Central memory CD8-positive, alpha-beta T cell (primary cell): ENCODE results near the gene NUMA1.

ENCODE experiments used
- ATAC-seq: fragments of 150-1000 bp; cut with Tn5 transposase; replicated peaks from 2 replicates; pipeline ENCODE4 v1.10.0; 2022; ENCODE audit warnings: mild to moderate bottlenecking, moderate FRiP score, moderate number of reproducible peaks; ENCODE audit not compliant: poor library complexity, severe bottlenecking; ENCODE audit errors: extremely low read depth
- DNase-seq, 2 donors: peaks; one replicate each; pipeline ENCODE4 v3.0.0; 2021; ENCODE audit warnings: low spot score in 2 of 2
- H3K27ac Mint-ChIP-seq: one replicate; pipeline ENCODE4 v1.8.0; 2022; ENCODE audit warnings: low read depth, mild to moderate bottlenecking, moderate library complexity, mixed read lengths
- H3K27me3 Mint-ChIP-seq: one replicate; pipeline ENCODE4 v1.8.0; 2022; ENCODE audit warnings: mixed read lengths
- H3K36me3 Mint-ChIP-seq: one replicate; pipeline ENCODE4 v1.8.0; 2022; ENCODE audit warnings: mild to moderate bottlenecking, moderate library complexity, mixed read lengths; ENCODE audit not compliant: insufficient read depth
- H3K4me1 Mint-ChIP-seq: one replicate; pipeline ENCODE4 v1.8.0; 2022; ENCODE audit warnings: mixed read lengths
- H3K4me3 Mint-ChIP-seq: one replicate; pipeline ENCODE4 v1.8.0; 2022; ENCODE audit warnings: mild to moderate bottlenecking, moderate library complexity, mixed read lengths
- H3K9me3 Mint-ChIP-seq: one replicate; pipeline ENCODE4 v1.8.0; 2022; ENCODE audit warnings: mixed read lengths

Gene NUMA1, protein sequence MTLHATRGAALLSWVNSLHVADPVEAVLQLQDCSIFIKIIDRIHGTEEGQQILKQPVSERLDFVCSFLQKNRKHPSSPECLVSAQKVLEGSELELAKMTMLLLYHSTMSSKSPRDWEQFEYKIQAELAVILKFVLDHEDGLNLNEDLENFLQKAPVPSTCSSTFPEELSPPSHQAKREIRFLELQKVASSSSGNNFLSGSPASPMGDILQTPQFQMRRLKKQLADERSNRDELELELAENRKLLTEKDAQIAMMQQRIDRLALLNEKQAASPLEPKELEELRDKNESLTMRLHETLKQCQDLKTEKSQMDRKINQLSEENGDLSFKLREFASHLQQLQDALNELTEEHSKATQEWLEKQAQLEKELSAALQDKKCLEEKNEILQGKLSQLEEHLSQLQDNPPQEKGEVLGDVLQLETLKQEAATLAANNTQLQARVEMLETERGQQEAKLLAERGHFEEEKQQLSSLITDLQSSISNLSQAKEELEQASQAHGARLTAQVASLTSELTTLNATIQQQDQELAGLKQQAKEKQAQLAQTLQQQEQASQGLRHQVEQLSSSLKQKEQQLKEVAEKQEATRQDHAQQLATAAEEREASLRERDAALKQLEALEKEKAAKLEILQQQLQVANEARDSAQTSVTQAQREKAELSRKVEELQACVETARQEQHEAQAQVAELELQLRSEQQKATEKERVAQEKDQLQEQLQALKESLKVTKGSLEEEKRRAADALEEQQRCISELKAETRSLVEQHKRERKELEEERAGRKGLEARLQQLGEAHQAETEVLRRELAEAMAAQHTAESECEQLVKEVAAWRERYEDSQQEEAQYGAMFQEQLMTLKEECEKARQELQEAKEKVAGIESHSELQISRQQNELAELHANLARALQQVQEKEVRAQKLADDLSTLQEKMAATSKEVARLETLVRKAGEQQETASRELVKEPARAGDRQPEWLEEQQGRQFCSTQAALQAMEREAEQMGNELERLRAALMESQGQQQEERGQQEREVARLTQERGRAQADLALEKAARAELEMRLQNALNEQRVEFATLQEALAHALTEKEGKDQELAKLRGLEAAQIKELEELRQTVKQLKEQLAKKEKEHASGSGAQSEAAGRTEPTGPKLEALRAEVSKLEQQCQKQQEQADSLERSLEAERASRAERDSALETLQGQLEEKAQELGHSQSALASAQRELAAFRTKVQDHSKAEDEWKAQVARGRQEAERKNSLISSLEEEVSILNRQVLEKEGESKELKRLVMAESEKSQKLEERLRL (N-terminal part only)

DNA sequence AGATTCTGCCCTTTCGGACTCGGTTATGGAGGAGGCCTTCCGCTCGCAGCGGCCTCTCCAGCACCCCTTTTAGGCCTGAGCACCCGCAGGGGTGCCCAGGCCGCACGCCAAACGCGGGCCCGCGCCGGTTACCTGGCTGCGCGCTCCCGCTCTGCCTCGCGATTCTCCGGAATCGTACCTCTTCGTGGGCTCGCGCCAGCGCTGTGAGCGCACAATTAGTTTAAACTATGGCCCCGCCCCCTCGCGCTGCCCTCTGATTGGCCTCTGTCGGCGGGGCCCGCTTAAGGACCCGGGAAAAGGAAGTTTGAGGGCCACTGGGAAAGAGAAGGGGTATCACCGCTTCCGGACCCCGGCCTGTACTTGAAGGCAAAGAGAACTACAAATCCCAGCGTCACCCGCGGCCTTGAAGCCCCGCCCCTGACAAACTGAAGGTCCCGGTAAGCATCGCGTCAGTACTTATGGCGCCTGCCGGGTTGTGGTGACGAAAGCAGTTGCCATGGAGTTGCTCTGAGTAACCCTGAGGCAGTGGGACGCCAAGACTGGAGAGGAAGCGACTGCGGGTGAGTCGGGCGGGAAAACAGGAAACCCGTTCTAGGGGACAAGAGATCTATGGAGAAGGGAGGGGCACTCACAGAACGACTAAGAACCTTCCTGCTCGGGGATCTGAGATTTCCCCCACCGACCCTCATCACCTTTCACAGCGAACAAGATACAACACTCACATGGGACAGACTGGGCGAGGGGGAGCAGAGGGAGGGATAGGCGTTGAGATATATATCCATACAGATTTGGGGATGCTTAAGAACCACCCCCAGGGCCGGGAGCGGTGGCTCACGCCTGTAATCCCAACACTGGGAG, at the start of gene NUMA1, which contains the start of gene LRRC51:
Gene NUMA1, minus strand, starts transcription at position 217 of the 858 bp plus-strand sequence. CDS start 44,599 bp downstream, outside the sequence.
Gene LRRC51, plus strand, starts transcription at position 525 of the 858 bp plus-strand sequence. CDS start 8,234 bp downstream, outside the sequence.
- H3K36me3 Mint-ChIP-seq, result peaks cover 13% of the 10 kb centered on the region
- no peaks in the 10 kb centered on the region for H3K9me3 Mint-ChIP-seq
- peak; percentile 87 for ATAC-seq
- peak within 1 kb of the TSS; percentile 97 for H3K27ac Mint-ChIP-seq
- H3K4me3 Mint-ChIP-seq, result peak within 1 kb of the TSS; percentile 96
- peaks cover 28% of the 10 kb centered on the region for H3K4me1 Mint-ChIP-seq
- H3K27me3 Mint-ChIP-seq, result no peaks in the 10 kb centered on the region
- peak; percentile 97 to 99 for DNase-seq

DNA sequence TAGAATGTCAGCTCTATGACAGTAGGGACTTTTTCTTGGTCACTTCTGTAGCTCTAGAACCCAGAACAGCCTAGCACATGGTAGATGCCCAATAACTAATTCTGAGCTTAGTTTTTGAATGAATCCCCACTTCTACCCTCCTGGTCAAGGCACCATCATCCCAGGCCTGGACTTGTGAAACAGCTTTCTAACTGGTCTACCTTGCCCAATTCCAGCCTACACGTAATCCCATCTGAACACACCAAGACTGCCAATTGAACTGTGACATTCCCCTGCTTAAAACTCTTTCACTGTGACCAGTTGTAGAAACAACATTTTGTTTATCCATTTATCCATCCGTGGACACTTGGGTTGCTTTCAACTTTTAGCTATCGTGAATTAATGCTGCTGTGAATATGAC, 49.0 kb upstream of the NUMA1 start:
- Mint-ChIP-seq H3K4me3 (no peak overlapping the region), H3K9me3 (peaks cover 11% of the 10 kb centered on the region), H3K4me1 (no peaks in the 10 kb centered on the region), H3K27ac (no peak overlapping the region), H3K27me3 (peaks cover 13% of the 10 kb centered on the region), H3K36me3 (peaks cover 1% of the 10 kb centered on the region)
- DNase-seq (no peak), ATAC-seq (no peak)

DNA sequence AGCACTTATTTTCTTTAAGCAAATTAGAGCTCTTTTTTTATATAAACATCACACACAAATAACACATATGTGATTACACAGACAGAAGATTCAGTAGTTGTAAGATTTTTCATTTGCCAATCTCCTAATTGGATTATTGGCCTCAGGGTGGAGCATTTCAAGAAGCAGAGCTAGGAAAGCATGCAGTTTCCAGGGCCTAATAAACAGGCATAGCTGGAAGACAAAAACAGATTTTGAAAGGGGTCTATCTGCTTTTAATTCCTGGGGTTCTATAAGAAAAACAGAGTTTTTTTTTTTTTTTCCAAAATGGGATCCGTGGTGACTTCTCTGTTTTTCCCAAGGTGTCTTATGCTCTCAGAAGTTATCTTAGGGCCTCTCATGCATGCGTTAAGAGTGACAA, 47.6 kb upstream of the NUMA1 start:
- H3K9me3 Mint-ChIP-seq, result peaks cover 11% of the 10 kb centered on the region
- H3K27me3 Mint-ChIP-seq, result peaks cover 2% of the 10 kb centered on the region
- peaks cover 1% of the 10 kb centered on the region for H3K36me3 Mint-ChIP-seq
- ATAC-seq (no peak), DNase-seq (no peak)
- no peak overlapping the region for H3K27ac Mint-ChIP-seq
- no peak overlapping the region for H3K4me3 Mint-ChIP-seq
- H3K4me1 Mint-ChIP-seq, result no peaks in the 10 kb centered on the region

DNA sequence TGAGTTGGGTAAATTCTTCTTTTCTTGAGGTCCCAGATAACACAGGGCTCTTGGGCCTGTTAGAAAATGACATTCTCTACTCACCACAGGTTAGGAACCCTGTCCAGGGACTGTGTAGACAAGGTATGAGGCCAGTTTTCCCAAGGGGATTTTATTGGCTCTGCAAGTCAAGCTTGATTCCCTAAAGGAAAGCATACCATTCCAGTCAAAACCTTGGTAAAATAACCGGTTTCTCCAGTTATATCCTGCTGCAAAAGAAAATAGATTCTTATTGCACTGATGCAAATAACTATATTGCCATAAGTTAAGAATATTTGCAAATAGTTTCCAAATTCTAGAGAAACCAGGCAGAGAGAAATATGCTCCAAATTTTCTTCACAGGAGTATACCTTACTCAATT, 45.6 kb upstream of the NUMA1 start:
- H3K36me3 Mint-ChIP-seq, result peaks cover 1% of the 10 kb centered on the region
- DNase-seq (no peak), ATAC-seq (no peak)
- H3K4me1 Mint-ChIP-seq, result no peaks in the 10 kb centered on the region
- H3K9me3 Mint-ChIP-seq, result peaks cover 11% of the 10 kb centered on the region
- H3K4me3 Mint-ChIP-seq, result no peak overlapping the region
- peaks cover 6% of the 10 kb centered on the region for H3K27me3 Mint-ChIP-seq
- no peak overlapping the region for H3K27ac Mint-ChIP-seq

DNA sequence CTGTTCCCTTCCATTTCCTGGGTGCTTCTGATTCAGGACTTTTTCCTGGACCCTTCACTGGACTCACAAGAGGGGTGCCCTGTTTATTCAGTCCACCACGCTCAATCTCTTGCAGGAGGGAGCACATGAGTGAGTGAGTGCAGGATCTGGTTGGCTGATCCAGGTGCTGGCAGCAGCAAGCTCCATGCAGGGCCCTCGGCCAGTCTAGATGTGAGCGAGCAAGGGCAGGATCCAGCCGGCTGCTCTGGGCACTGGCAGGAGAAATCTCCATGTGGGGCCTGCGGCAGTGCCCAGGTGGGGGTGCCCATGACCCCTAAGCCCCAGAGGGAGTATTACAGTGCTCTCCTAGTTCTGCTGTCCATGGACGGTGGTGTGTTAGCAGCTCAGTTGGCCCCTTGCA, 43.7 kb upstream of the NUMA1 start:
- H3K4me3 Mint-ChIP-seq, result no peak overlapping the region
- no peak overlapping the region for H3K27ac Mint-ChIP-seq
- H3K36me3 Mint-ChIP-seq, result peaks cover 1% of the 10 kb centered on the region

DNA sequence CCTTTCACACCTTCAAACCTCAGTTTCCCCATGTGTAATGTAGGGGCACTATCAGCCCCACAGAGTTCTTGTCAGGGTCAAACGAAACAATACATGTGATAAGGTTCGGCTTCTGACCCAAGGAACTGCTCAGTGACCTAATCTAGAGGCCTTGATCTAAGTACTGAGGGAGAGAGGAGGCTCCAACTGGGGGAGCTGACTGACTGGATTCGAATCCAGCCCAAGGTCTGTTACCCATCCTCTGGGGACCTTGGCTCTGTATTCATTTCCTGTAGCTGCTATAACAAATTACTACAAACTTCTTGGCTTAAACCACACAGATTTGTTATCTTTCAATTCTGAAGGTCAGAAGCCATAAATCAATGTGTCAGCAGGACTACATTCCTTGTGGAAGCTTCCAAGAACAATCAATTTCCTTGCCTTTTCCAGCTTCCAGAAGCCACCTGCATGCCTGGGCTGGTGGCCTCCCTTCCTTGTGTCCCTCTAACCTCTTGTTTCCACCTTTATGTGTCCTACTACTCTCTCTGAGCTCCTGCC, 42.8 kb upstream of the NUMA1 start:
- no peak overlapping the region for H3K4me3 Mint-ChIP-seq
- H3K27ac Mint-ChIP-seq, result no peak overlapping the region
- no peaks in the 10 kb centered on the region for H3K4me1 Mint-ChIP-seq
- H3K9me3 Mint-ChIP-seq, result no peaks in the 10 kb centered on the region
- ATAC-seq (no peak), DNase-seq (no peak)
- peaks cover 26% of the 10 kb centered on the region for H3K27me3 Mint-ChIP-seq
- H3K36me3 Mint-ChIP-seq, result no peaks in the 10 kb centered on the region

More for the DNA sequence above, 43.7 kb upstream of the NUMA1 start:
- H3K27me3 Mint-ChIP-seq, result peaks cover 17% of the 10 kb centered on the region
- DNase-seq, result no peak
- no peaks in the 10 kb centered on the region for H3K4me1 Mint-ChIP-seq
- H3K9me3 Mint-ChIP-seq, result peaks cover 8% of the 10 kb centered on the region
- ATAC-seq, result no peak

DNA sequence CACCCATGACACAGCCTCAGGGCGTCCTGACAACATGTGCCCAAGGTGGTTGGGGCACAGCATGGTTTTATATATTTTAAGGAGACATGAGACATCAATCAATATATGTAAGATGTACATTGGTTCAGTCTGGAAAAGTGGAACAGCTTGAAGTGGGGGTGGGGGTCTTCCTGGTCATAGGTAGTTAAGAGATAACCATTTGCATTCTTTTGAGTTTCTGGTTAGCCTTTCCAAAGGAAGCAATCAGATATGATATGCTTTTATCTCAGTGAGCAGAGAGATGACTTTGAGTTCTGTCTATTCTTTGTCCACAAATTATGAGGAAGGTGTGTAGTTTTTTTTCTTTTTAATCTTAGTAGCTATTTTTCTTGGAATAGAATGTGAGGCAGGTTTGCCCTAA, 42.3 kb upstream of the NUMA1 start:
- H3K4me1 Mint-ChIP-seq, result no peaks in the 10 kb centered on the region
- no peak overlapping the region for H3K4me3 Mint-ChIP-seq
- H3K36me3 Mint-ChIP-seq, result no peaks in the 10 kb centered on the region
- DNase-seq (no peak), ATAC-seq (no peak)
- H3K27ac Mint-ChIP-seq, result no peak overlapping the region
- H3K27me3 Mint-ChIP-seq, result peaks cover 26% of the 10 kb centered on the region
- H3K9me3 Mint-ChIP-seq, result no peaks in the 10 kb centered on the region

DNA sequence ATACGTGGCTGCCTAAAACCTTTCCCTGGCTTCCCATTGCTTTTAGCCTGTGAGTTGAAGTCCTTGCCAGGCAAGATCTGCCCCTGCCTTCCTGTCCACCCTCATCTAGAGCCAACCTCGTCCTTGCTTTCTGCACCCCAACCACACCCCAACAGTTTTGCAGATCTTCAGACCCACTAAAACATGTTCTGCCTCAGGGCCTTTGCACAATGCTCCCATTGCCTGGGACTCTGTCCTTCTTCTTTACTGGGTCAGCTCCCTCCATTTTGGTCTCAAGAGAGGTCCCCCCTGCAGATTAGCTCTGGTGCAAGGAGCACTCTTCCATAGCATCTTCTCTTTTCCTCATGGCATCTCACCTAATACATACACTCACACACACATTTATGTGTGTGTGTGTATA, 40.6 kb upstream of the NUMA1 start:
- Mint-ChIP-seq H3K4me3 (no peak overlapping the region), H3K9me3 (no peaks in the 10 kb centered on the region), H3K36me3 (no peaks in the 10 kb centered on the region), H3K27me3 (peaks cover 26% of the 10 kb centered on the region), H3K4me1 (no peaks in the 10 kb centered on the region), H3K27ac (no peak overlapping the region)
- DNase-seq (no peak), ATAC-seq (no peak)

DNA sequence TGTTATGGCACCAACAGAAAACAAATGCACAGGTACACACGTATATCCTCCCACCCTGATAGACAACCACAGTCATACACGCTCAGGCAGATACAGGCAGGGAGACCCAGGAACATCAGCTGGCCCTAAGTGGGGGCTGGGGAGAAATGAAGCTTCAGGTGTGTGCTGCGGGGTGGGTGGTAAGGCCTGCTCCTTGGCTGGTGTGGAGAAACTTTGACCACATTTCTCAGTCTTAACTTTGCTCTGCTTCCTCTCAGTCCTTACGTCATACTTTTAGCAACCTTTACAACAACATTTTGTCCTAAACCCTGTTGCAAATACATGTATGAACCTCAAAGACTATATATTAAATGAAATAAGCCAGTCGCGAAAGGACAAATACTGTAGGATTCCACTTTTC, 38.9 kb upstream of the NUMA1 start:
- no peak for ATAC-seq
- Mint-ChIP-seq H3K27ac (no peak overlapping the region), H3K36me3 (peaks cover 2% of the 10 kb centered on the region), H3K9me3 (no peaks in the 10 kb centered on the region), H3K4me3 (no peak overlapping the region), H3K4me1 (no peaks in the 10 kb centered on the region), H3K27me3 (peaks cover 26% of the 10 kb centered on the region)
- DNase-seq, result no peak

DNA sequence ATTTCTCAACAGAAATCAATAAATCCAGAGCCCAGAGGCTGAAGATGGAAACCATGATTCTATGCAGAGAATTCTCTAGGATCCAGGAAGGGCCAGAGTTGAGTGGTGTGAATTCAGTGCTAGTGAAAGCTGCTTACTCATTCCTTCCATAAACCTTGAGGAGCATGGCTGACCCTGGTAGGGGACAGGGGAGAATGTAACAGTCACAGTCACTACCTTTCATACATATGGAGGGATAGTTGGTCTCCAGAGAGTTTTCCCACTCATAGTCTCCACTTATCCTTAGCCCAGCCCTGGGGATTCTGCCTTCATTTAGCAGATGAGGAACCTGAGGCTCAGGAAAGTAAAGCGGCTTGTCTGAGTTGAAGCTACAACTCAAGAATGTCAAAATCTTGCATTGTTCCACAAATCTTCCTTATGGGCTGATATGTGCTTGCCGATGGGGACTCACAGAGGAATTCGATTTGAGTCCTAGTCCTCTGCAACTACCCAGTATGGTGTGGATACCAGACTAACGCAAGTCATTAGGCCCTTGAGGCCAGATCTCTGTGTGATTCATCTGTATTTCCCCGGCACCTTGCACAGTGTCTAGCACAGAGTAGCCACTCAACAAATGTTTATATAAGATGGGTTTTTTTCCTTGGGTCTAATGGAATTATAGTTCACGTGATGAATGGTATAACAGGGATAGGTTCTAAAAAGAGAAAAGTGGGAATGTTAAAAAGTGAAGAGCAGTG, 35.8 kb upstream of the NUMA1 start:
- ATAC-seq (no peak), DNase-seq (no peak)
- Mint-ChIP-seq H3K4me1 (peaks cover 15% of the 10 kb centered on the region), H3K4me3 (no peak overlapping the region), H3K36me3 (peaks cover 13% of the 10 kb centered on the region), H3K9me3 (no peaks in the 10 kb centered on the region), H3K27ac (no peak overlapping the region), H3K27me3 (peaks cover 22% of the 10 kb centered on the region)

DNA sequence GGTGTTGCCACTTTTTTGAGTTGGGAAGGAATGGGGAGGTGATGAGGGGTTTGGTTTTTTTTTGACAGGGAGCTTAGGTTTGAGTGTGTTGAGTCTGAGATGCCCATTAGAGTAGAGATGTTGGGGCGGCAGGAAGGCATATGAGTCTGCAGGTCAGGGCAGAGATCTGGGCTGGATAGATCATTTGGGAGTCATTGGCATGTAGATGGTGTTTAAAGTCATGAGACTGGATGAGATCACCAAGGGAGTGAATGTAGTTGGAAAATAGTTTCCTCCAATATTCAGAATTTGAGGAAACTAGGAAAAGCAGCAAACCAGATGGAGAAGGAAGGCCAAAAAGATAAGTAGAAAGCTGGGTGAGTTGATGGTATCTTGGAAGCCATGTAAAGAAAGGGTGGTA, 34.2 kb upstream of the NUMA1 start:
- peaks cover 13% of the 10 kb centered on the region for H3K36me3 Mint-ChIP-seq
- H3K4me1 Mint-ChIP-seq, result peaks cover 19% of the 10 kb centered on the region
- H3K27me3 Mint-ChIP-seq, result peaks cover 14% of the 10 kb centered on the region
- H3K27ac Mint-ChIP-seq, result peak overlapping the region; percentile 3
- H3K9me3 Mint-ChIP-seq, result no peaks in the 10 kb centered on the region
- DNase-seq, result no peak
- ATAC-seq, result no peak
- no peak overlapping the region for H3K4me3 Mint-ChIP-seq
